ENCODE measurements around the gene PTGDS.

- TF ChIP-seq EGR1 (IDR thresholded peaks at IDR 0.05; ENCODE audit: low read depth in 2 of 2) (no peak), ATF3 (IDR thresholded peaks at IDR 0.05) (no peak), CTCF (IDR thresholded peaks at IDR 0.05; ENCODE audit: low read depth, low read length, missing input control) (no peak), TAF1 (conservative IDR thresholded peaks at IDR 0.05) (no peak)
Measured at GRCh38 chr9:136977649-136978072, 357 bp downstream of the PTGDS start.
